HEK293 (cell line): ENCODE results near the gene TTC23.
A peak's percentile ranks its signal among the peaks of the same experiment; 100 is the strongest.

ENCODE experiments used
- CTCF ChIA-PET: fragments of 350-600 bp; formaldehyde crosslinking; extraction: SDS; loops from one replicate; lab custom pipeline; 2021; ENCODE audit warnings: antibody characterized with exemption; lab: Yijun Ruan, JAX
- POLR2A ChIA-PET: fragments of 300-600 bp; formaldehyde crosslinking; extraction: SDS; loops from one replicate; lab custom pipeline; 2020; ENCODE audit warnings: antibody characterized with exemption, inconsistent platforms; lab: Yijun Ruan, JAX
- H3K27ac ChIP-seq: fragments of 200-500 bp; sonication (Bioruptor generic); 2 replicates; pipeline ENCODE4 v1.5.1; 2014; ENCODE audit warnings: low read depth, low read length, control low read depth, inconsistent platforms; ENCODE audit errors: extremely low read depth
- H3K36me3 ChIP-seq, 2 experiments: fragments of 200-500 bp in 1 of 2; sonication (Bioruptor generic) in 1 of 2; 1 replicate in 1 of 2; 2 replicates in 1 of 2; pipeline ENCODE4 v1.5.1; 2014 to 2017; ENCODE audit warnings: inconsistent platforms in 2 of 2, low read length in 2 of 2; ENCODE audit not compliant: control insufficient read depth in 2 of 2, insufficient read depth in 1 of 2
- H3K4me1 ChIP-seq: fragments of 200-500 bp; sonication (Bioruptor generic); 2 replicates; pipeline ENCODE4 v1.5.1; 2014; ENCODE audit warnings: mild to moderate bottlenecking, low read length, inconsistent platforms; ENCODE audit not compliant: control insufficient read depth, insufficient read depth
- H3K4me3 ChIP-seq: 2 replicates; pipeline ENCODE4 v1.5.1; 2011; ENCODE audit warnings: low read depth, mild to moderate bottlenecking, control low read depth, low read length, moderate library complexity
- H3K9me3 ChIP-seq: fragments of 200-500 bp; sonication (Bioruptor generic); 2 replicates; pipeline ENCODE4 v1.5.1; 2014; ENCODE audit warnings: low read depth, low read length, inconsistent platforms; ENCODE audit not compliant: control insufficient read depth, insufficient read depth
- GLIS1 ChIP-seq: fragments of 450-650 bp; formaldehyde crosslinking; IDR thresholded peaks from 2 replicates; pipeline ENCODE4 v1.5.1; 2016; ENCODE audit warnings: missing biosample characterization, missing genetic modification characterization
- SCRT2 ChIP-seq: fragments of 450-650 bp; formaldehyde crosslinking; IDR thresholded peaks from 2 replicates; pipeline ENCODE4 v1.5.1; 2016; ENCODE audit warnings: missing biosample characterization, missing genetic modification characterization
- SETDB1 ChIP-seq: IDR thresholded peaks from one replicate; pipeline ENCODE4 v1.6.1; 2017; ENCODE audit warnings: mild to moderate bottlenecking, low read length, moderate library complexity, mixed read lengths; ENCODE audit not compliant: insufficient read length
- SP3 ChIP-seq: fragments of 450-650 bp; formaldehyde crosslinking; IDR thresholded peaks from 2 replicates; pipeline ENCODE4 v1.5.1; 2016; ENCODE audit warnings: missing biosample characterization, missing genetic modification characterization
- WT1 ChIP-seq: fragments of 450-650 bp; formaldehyde crosslinking; IDR thresholded peaks from 2 replicates; pipeline ENCODE4 v1.5.1; 2016; ENCODE audit warnings: missing biosample characterization, missing genetic modification characterization
- ZBTB17 ChIP-seq: fragments of 450-650 bp; formaldehyde crosslinking; IDR thresholded peaks from 2 replicates; pipeline ENCODE4 v1.5.1; 2016; ENCODE audit warnings: missing biosample characterization, missing genetic modification characterization
- ZFP3 ChIP-seq: fragments of 450-650 bp; formaldehyde crosslinking; IDR thresholded peaks from 2 replicates; pipeline ENCODE4 v1.5.1; 2016; ENCODE audit warnings: low read depth, missing biosample characterization, missing genetic modification characterization
- ZFP41 ChIP-seq: fragments of 450-650 bp; formaldehyde crosslinking; IDR thresholded peaks from 2 replicates; pipeline ENCODE4 v1.5.1; 2016; ENCODE audit warnings: missing biosample characterization, missing genetic modification characterization, borderline replicate concordance
- ZNF133 ChIP-seq: fragments of 450-650 bp; formaldehyde crosslinking; IDR thresholded peaks from 2 replicates; pipeline ENCODE4 v1.5.1; 2016; ENCODE audit warnings: missing biosample characterization, missing genetic modification characterization
- ZNF138 ChIP-seq: fragments of 450-650 bp; formaldehyde crosslinking; IDR thresholded peaks from 2 replicates; pipeline ENCODE4 v1.5.1; 2016; ENCODE audit warnings: missing biosample characterization, missing genetic modification characterization, borderline replicate concordance
- ZNF2 ChIP-seq: fragments of 450-650 bp; formaldehyde crosslinking; IDR thresholded peaks from 2 replicates; pipeline ENCODE4 v1.5.1; 2016; ENCODE audit warnings: missing biosample characterization, missing genetic modification characterization
- ZNF221 ChIP-seq: fragments of 450-650 bp; formaldehyde crosslinking; IDR thresholded peaks from 2 replicates; pipeline ENCODE4 v1.5.1; 2017; ENCODE audit warnings: missing biosample characterization, missing genetic modification characterization, borderline replicate concordance
- ZNF223 ChIP-seq: fragments of 450-650 bp; formaldehyde crosslinking; IDR thresholded peaks from 2 replicates; pipeline ENCODE4 v1.5.1; 2016; ENCODE audit warnings: missing biosample characterization, missing genetic modification characterization
- ZNF335 ChIP-seq: fragments of 450-650 bp; formaldehyde crosslinking; conservative IDR thresholded peaks from 2 replicates; pipeline ENCODE4 v1.5.1; 2016; ENCODE audit warnings: missing biosample characterization, missing genetic modification characterization
- ZNF341 ChIP-seq: fragments of 450-650 bp; formaldehyde crosslinking; IDR thresholded peaks from 2 replicates; pipeline ENCODE4; 2016; ENCODE audit warnings: low read depth, missing biosample characterization, missing genetic modification characterization
- ZNF423 ChIP-seq: fragments of 450-650 bp; formaldehyde crosslinking; IDR thresholded peaks from 2 replicates; pipeline ENCODE4 v1.5.1; 2016; ENCODE audit warnings: missing biosample characterization, missing genetic modification characterization
- ZNF654 ChIP-seq: fragments of 450-650 bp; formaldehyde crosslinking; IDR thresholded peaks from 2 replicates; pipeline ENCODE4 v1.5.1; 2016; ENCODE audit warnings: low read depth, missing biosample characterization, missing genetic modification characterization
- ZNF843 ChIP-seq: fragments of 450-650 bp; formaldehyde crosslinking; IDR thresholded peaks from 2 replicates; pipeline ENCODE4 v1.5.1; 2016; ENCODE audit warnings: missing biosample characterization, missing genetic modification characterization
- TF ChIP-seq, protein P1 (sequence below): fragments of 450-650 bp; IDR thresholded peaks from 2 replicates; pipeline ENCODE4 v1.5.1; 2018; ENCODE audit warnings: missing biosample characterization, mild to moderate bottlenecking, missing genetic modification characterization
- TF ChIP-seq, protein P2 (sequence below): sonication (generic); formaldehyde crosslinking; IDR thresholded peaks from 2 replicates; pipeline ENCODE4 v1.8.1; 2022; ENCODE audit warnings: mild to moderate bottlenecking, moderate library complexity, missing genetic modification reagents

Gene TTC23

DNA sequence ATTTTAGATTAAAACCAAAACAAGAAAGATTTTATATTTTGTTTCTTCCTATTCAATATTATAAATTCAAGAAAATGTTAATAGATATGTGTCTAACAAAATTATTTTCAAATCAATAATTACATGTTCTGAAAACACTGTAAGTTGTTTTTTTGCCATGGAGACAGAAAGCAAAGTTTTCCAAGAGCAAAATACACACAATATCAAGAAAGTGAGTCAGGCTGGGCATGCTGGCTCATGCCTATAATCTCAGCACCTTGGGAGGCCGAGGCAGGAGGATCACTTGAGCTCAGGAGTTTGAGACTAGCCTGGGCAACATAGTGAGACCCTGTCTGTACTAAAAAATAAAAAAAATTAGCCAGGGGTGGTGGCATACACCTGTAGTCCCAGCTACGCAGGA, 71.7 kb downstream of the TTC23 start:
- H3K4me3 ChIP-seq: no peak overlapping the region
- no peaks in the 10 kb centered on the region for H3K9me3 ChIP-seq
- POLR2A ChIA-PET: no interaction called here
- peaks cover 7 to 23% of the 10 kb centered on the region in 2 experiments; a peak in 2 of 3 replicates for H3K36me3 ChIP-seq
- TF ChIP-seq ZFP3 (tag by site-specific recombination) (no peak), ZNF423 (tag by site-specific recombination) (no peak), WT1 (tag by site-specific recombination) (no peak), GLIS1 (tag by site-specific recombination) (no peak), ZNF133 (no peak), ZNF654 (no peak), ZNF138 (tag by site-specific recombination) (no peak), ZNF221 (no peak), ZNF843 (tag by site-specific recombination) (no peak), SETDB1 (no peak), ZNF335 (tag by site-specific recombination) (no peak), SP3 (no peak), ZFP41 (tag by site-specific recombination) (no peak)
- TF ChIP-seq, protein P1, sequence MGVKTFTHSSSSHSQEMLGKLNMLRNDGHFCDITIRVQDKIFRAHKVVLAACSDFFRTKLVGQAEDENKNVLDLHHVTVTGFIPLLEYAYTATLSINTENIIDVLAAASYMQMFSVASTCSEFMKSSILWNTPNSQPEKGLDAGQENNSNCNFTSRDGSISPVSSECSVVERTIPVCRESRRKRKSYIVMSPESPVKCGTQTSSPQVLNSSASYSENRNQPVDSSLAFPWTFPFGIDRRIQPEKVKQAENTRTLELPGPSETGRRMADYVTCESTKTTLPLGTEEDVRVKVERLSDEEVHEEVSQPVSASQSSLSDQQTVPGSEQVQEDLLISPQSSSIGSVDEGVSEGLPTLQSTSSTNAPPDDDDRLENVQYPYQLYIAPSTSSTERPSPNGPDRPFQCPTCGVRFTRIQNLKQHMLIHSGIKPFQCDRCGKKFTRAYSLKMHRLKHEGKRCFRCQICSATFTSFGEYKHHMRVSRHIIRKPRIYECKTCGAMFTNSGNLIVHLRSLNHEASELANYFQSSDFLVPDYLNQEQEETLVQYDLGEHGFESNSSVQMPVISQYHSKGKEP: no peak
- TF ChIP-seq, protein P2, sequence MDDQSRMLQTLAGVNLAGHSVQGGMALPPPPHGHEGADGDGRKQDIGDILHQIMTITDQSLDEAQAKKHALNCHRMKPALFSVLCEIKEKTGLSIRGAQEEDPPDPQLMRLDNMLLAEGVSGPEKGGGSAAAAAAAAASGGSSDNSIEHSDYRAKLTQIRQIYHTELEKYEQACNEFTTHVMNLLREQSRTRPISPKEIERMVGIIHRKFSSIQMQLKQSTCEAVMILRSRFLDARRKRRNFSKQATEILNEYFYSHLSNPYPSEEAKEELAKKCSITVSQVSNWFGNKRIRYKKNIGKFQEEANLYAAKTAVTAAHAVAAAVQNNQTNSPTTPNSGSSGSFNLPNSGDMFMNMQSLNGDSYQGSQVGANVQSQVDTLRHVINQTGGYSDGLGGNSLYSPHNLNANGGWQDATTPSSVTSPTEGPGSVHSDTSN (CRISPR knock-in tag): no peak
- H3K27ac ChIP-seq: no peak overlapping the region
- CTCF ChIA-PET: interaction anchor here (0.7 to 1.5 kb wide), 2 partner anchors 11 to 77 kb away, joined by 3 read pairs; no protein-coding TSS in a partner anchor
- H3K4me1 ChIP-seq: peaks cover 3% of the 10 kb centered on the region; the same call in 1 of the 2 replicates

DNA sequence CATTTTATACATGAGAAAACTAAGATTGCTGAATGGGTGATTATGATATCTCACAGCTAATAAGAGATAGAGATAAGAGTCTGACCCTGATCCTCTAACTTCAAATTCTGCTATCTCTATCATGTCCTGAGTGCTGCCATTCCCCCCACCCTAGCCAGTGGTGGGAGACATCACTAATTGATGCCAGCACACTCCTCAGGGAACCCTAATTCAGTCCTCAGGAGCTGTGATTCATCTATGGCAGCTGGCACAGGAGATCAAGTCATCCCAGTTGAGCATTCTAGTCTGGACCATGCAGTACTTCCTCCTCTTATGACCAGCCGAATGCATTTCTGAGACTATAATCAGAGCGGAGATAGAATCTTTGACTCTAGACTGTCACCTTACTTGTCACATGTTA, 72.6 kb downstream of the TTC23 start:
- POLR2A ChIA-PET: no interaction called here
- TF ChIP-seq ZNF2 (tag by site-specific recombination) (no peak), ZBTB17 (peak; percentile 97), ZNF341 (no peak)
- TF ChIP-seq, all 188 proteins: peak for 1
- no peaks in the 10 kb centered on the region for H3K9me3 ChIP-seq
- no peak overlapping the region for H3K4me3 ChIP-seq
- H3K36me3 ChIP-seq: peaks cover 7 to 28% of the 10 kb centered on the region in 2 experiments; a peak in 2 of 3 replicates
- H3K4me1 ChIP-seq: peaks cover 3% of the 10 kb centered on the region; the same call in 1 of the 2 replicates
- CTCF ChIA-PET: interaction anchor here (0.6 to 0.9 kb wide), 2 partner anchors 37 to 750 kb away, joined by 3 read pairs; no protein-coding TSS in a partner anchor
- no peak overlapping the region for H3K27ac ChIP-seq

DNA sequence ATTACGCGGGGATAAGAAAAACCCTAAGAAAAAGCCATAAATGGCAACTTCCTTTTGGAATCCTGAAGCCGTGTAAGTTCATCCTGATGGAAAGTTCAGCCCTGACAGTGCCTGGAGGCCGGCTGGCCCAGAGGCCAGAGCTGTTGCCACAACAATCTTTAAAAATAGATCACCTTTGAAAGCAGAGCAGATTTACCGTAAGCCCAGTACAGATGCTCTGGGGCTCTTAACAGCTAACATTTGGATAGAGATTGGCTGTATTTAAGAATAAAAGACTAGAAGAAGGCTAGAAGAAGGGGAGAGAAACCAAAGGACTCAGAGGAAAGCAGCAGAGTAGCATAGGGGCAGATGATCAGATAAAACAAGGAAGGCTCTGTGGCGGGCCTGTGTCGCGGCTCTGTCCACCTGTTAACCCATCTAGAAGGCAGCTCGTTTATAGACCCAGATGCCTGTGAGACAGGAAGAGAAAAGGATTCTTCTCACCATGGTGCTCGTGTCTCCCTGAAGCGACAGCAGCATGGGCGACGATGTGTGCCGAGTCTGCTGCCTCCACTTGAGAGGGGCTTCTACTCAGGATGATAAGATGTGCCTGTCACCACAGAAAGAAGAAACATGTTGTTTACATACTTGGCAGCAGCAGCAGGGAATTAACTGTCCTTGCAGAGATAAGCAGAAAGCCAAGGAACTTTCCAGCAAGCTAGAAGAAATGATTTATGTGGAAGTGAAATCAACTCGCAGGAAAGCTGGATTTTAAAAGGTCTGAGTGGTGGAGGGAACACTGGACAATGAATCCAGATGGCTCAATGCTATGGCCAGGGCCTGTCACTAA, 74.6 kb downstream of the TTC23 start:
- Histone ChIP-seq H3K9me3 (no peaks in the 10 kb centered on the region), H3K4me3 (no peak overlapping the region), H3K36me3 (peaks cover 7 to 37% of the 10 kb centered on the region in 2 experiments; a peak in 2 of 3 replicates), H3K27ac (no peak overlapping the region), H3K4me1 (peaks cover 3% of the 10 kb centered on the region; the same call in 1 of the 2 replicates)
- ChIA-PET CTCF (interaction anchor here (1.2 kb wide), 1 partner anchor 69 kb away, joined by 3 read pairs; no protein-coding TSS in a partner anchor), POLR2A (interaction anchor here (0.6 kb wide), 1 partner anchor 38 kb away, joined by 4 read pairs; no protein-coding TSS in a partner anchor)
- 0 out of 2 replicates have a peak, but pooled peaks have one; percentile 12 for TF ChIP-seq SCRT2 (tag by site-specific recombination)
- TF ChIP-seq ZNF223 (tag by site-specific recombination): no peak
